Measurements from ENCODE around the gene TFCP2L1.
"Not testable (repeated sequence)": the region's sequence is repeated elsewhere in the genome, so short reads cannot be mapped to it uniquely, and the experiment has no call there.

Gene TFCP2L1

DNA sequence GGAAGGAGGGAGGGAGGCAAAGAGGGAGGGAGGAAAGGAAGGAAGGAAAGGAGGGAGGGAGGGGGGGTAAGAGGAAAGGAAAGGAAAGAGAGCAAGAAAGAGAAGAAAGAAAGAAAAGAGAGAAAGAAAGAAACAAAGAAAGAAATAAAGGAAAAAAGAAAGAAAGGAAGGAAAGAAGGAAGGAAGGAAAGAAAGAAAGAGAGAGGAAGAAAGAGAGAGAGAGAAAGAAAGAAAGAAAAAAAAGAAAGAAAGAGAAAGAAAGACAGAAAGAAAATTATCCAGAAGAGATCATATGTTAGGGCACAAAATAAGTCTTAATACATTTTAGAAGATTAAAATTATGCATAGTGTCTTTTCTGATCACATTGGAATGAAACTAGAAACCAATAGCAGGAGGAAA lies 24.3 kb upstream of the TFCP2L1 start:
- no peak for DNase-seq (ENCODE audit: low read depth, low spot score)
- no peak overlapping the region for H3K4me3 ChIP-seq (ENCODE audit: low read depth, low read length)
- no peak for TF ChIP-seq CTCF (IDR thresholded peaks at IDR 0.05; ENCODE audit: insufficient read depth, low read length, missing control alignments)
- ChIA-PET CTCF (no interaction called here), POLR2A (no interaction called here)

- H3K4me3 ChIP-seq (ENCODE audit: low read depth, low read length) = no peak overlapping the region
- DNase-seq (ENCODE audit: low read depth, low spot score) = no peak
- CTCF ChIA-PET = no interaction called here
- no peak for TF ChIP-seq CTCF (IDR thresholded peaks at IDR 0.05; ENCODE audit: insufficient read depth, low read length, missing control alignments)
- POLR2A ChIA-PET = no interaction called here
Measured at GRCh38 chr2:121307048-121307447, 22.0 kb upstream of the TFCP2L1 start.

DNA sequence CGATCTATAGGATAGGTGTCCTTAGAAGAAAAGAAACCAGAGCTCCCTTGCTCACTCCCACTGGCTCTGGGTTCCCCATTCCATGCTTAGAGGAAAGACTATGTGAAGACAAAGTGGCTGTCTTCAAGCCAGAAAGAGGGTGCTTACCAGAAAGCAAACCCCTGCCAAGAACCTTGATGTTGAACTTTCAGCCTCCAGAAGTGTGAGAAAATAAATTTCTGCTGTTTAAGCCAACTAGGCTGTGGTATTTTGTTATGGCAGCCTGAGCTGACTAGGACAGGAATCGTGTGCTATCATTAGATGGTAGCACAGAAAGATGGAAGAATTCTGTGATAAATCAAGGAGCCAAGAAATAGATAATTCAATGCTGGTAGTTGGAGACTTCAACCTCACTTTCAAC lies 19.9 kb upstream of the TFCP2L1 start:
- no peak for DNase-seq (ENCODE audit: low read depth, low spot score)
- TF ChIP-seq CTCF (IDR thresholded peaks at IDR 0.05; ENCODE audit: insufficient read depth, low read length, missing control alignments) = no peak
- ChIA-PET CTCF (no interaction called here), POLR2A (no interaction called here)
- H3K4me3 ChIP-seq (ENCODE audit: low read depth, low read length) = no peak overlapping the region

DNA sequence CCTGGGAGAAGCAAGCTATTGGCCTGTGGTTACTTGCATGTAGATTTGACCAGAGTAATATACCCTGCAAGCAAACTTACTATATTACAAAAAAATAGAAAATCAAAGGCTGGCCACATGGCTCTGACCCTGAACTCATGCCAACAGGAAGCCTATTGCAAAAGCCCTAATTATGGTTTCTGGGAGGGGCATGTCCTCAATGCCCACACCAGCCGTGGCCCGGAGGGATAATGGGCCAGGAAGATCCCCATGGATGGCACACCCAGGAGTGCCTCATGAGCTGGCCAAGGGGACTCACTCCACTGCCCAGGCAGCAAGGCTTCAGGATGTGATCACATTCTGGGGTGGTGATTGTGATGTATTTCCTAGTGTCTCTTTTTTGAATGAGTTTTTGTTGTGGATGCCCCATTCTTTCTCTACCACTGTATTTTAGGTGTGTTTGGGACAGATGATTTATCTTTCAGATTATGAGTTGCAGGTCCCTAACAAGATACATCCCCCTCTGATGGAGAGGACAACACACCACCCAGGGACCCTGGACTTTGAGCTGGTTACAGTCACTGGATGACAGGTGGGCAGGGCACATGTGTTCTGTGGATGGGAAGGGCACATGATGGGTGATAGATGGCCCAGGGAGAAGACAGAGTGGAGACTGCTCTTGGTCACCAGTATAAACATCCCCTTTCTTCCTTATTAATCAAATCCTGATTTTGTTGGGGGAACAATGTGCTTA lies 18.7 kb upstream of the TFCP2L1 start:
- no peak for DNase-seq (ENCODE audit: low read depth, low spot score)
- POLR2A ChIA-PET = no interaction called here
- H3K4me3 ChIP-seq (ENCODE audit: low read depth, low read length) = no peak overlapping the region
- CTCF ChIA-PET = interaction anchor here (1.0 kb wide), 1 partner anchor 9 kb away, joined by 3 read pairs; no protein-coding TSS in a partner anchor
- TF ChIP-seq CTCF (IDR thresholded peaks at IDR 0.05; ENCODE audit: insufficient read depth, low read length, missing control alignments) = no peak

DNA sequence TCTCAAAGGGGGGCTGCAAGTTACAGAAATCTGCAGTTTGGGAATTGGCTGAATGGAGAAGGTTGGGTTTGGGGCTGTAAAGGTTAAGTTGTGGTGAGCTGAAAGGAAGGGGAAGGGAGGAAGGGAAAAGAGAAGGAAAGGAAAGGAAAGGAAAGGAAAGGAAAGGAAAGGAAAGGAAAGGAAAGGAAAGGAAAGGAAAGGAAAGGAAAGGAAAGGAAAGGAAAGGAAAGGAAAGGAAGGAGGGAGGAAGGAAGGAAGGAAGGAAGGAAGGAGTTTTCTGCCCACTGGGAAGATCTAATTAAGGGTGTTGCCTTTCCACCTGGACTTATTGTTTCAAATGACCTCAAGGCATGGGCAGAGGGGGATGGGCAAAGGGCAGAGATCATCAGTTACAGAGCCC lies 16.2 kb upstream of the TFCP2L1 start:
- POLR2A ChIA-PET; DNase-seq (ENCODE audit: low read depth, low spot score); H3K4me3 ChIP-seq (ENCODE audit: low read depth, low read length); CTCF ChIA-PET: not testable (repeated sequence)

DNA sequence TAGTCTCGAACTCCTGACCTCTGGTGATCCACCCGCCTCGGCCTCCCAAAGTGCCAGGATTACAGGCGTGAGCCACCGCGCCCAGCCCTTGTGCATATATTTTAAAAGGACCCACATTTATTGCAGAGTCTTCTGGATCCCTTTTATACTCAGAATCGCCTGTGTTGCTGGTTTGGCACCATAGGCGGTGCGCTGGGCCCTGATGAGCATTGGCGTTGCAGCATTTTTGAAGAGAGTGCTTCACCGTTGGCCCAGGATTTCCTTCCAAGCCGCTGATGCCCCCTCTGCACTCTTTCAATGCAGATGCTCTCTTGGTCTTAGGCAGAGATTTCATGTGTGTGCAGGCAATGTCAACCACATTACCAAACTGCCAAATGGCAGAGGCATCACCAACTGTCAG lies 13.5 kb upstream of the TFCP2L1 start:
- ChIA-PET POLR2A (no interaction called here), CTCF (interaction anchor here (1.5 kb wide), 1 partner anchor 58 kb away, joined by 6 read pairs; no protein-coding TSS in a partner anchor)
- H3K4me3 ChIP-seq (ENCODE audit: low read depth, low read length) = no peak overlapping the region
- no peak for TF ChIP-seq CTCF (IDR thresholded peaks at IDR 0.05; ENCODE audit: insufficient read depth, low read length, missing control alignments)
- no peak for DNase-seq (ENCODE audit: low read depth, low spot score)

DNA sequence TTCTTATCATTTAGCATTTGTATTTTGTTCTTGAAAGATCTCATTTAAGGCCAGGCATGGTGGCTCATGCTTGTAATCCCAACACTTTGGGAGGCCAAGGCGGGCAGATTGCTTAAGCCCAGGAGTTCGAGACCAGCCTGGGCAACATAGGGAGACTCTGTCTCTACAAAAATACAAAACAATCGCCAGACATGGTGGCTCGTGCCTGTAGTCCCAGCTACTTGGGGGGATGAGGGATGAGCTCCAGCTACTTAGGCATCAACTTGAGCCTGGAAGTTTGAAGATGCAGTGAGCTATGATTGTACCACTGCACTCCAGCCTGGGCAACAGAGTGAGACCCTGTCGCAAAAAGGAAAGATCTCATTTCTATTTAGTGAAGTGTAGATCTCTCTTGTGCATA lies 12.9 kb upstream of the TFCP2L1 start:
- DNase-seq (ENCODE audit: low read depth, low spot score); POLR2A ChIA-PET; H3K4me3 ChIP-seq (ENCODE audit: low read depth, low read length): not testable (repeated sequence)
- CTCF ChIA-PET = interaction anchor here (0.6 to 1.7 kb wide), 4 partner anchors 8 to 58 kb away, joined by 4 to 6 read pairs (median 6); no protein-coding TSS in a partner anchor

Data from AG04449 (cell line).